H9 (cell line): ENCODE results near the gene TEX264. TPM values are rescaled to one million over a fixed set of nuclear protein-coding genes. Genes with fewer than 3 reads are reported as not detected.

ENCODE experiments used
- DNase-seq: peaks from one replicate; pipeline ENCODE4 v3.0.0-alpha.2; 2017
- H2AFZ ChIP-seq: one replicate; pipeline ENCODE4 v1.6.1; 2013; ENCODE audit warnings: mild to moderate bottlenecking, low read length, control low read depth, moderate library complexity
- H2AK5ac ChIP-seq: 2 replicates; pipeline ENCODE4 v1.6.1; 2013; ENCODE audit warnings: low read length, control low read depth, mixed read lengths; ENCODE audit not compliant: insufficient read length
- H2BK120ac ChIP-seq: one replicate; pipeline ENCODE4 v1.6.1; 2013; ENCODE audit warnings: low read depth, mild to moderate bottlenecking, low read length, control low read depth, inconsistent platforms; ENCODE audit not compliant: poor library complexity, severe bottlenecking
- H2BK12ac ChIP-seq: 2 replicates; pipeline ENCODE4 v1.6.1; 2013; ENCODE audit warnings: low read length, control low read depth, mixed read lengths, low read depth; ENCODE audit not compliant: insufficient read length
- H2BK15ac ChIP-seq: 2 replicates; pipeline ENCODE4 v1.6.1; 2013; ENCODE audit warnings: low read depth, low read length, control low read depth
- H2BK20ac ChIP-seq: one replicate; pipeline ENCODE4 v1.6.1; 2013; ENCODE audit warnings: low read depth, mild to moderate bottlenecking, low read length, control low read depth, inconsistent platforms; ENCODE audit not compliant: poor library complexity, severe bottlenecking
- H2BK5ac ChIP-seq: 2 replicates; pipeline ENCODE4 v1.6.1; 2013; ENCODE audit warnings: low read length, control low read depth, mixed read lengths; ENCODE audit not compliant: insufficient read length
- H3K14ac ChIP-seq: 2 replicates; pipeline ENCODE4 v1.6.1; 2013; ENCODE audit warnings: low read length, control low read depth; ENCODE audit not compliant: insufficient read depth
- H3K18ac ChIP-seq: 2 replicates; pipeline ENCODE4 v1.6.1; 2013; ENCODE audit warnings: low read depth, mild to moderate bottlenecking, mixed read lengths, low read length, control low read depth; ENCODE audit not compliant: insufficient read length
- H3K23ac ChIP-seq: 2 replicates; pipeline ENCODE4 v1.6.1; 2013; ENCODE audit warnings: low read length, control low read depth, mixed read lengths, low read depth; ENCODE audit not compliant: insufficient read length
- H3K23me2 ChIP-seq: 2 replicates; pipeline ENCODE4 v1.6.1; 2013; ENCODE audit warnings: low read depth, mild to moderate bottlenecking, mixed read lengths, low read length, control low read depth; ENCODE audit not compliant: insufficient read length, poor library complexity, severe bottlenecking
- H3K27ac ChIP-seq: 2 replicates; pipeline ENCODE4 v1.5.1; 2013; ENCODE audit warnings: low read length, control low read depth, mixed read lengths, low read depth; ENCODE audit not compliant: insufficient read length
- H3K27me3 ChIP-seq: 2 replicates; pipeline ENCODE4 v1.6.1; 2013; ENCODE audit warnings: low read length, control low read depth, inconsistent platforms; ENCODE audit not compliant: insufficient read depth
- H3K4ac ChIP-seq: 2 replicates; pipeline ENCODE4 v1.6.1; 2013; ENCODE audit warnings: low read depth, mild to moderate bottlenecking, control low read depth, inconsistent platforms, low read length, moderate library complexity
- H3K4me1 ChIP-seq: 2 replicates; pipeline ENCODE4 v1.6.1; 2013; ENCODE audit warnings: low read length, control low read depth, inconsistent platforms; ENCODE audit not compliant: insufficient read depth
- H3K4me2 ChIP-seq: 2 replicates; pipeline ENCODE4 v1.6.1; 2013; ENCODE audit warnings: low read length, control low read depth, mixed read lengths; ENCODE audit not compliant: insufficient read length, insufficient read depth
- H3K56ac ChIP-seq: 2 replicates; pipeline ENCODE4 v1.6.1; 2013; ENCODE audit warnings: low read depth, mild to moderate bottlenecking, mixed read lengths, low read length, control low read depth; ENCODE audit not compliant: insufficient read length
- H3K79me1 ChIP-seq: 2 replicates; pipeline ENCODE4 v1.6.1; 2013; ENCODE audit warnings: low read depth, mild to moderate bottlenecking, moderate library complexity, low read length, control low read depth, inconsistent platforms; ENCODE audit not compliant: insufficient read depth, poor library complexity, severe bottlenecking
- H3K79me2 ChIP-seq: 2 replicates; pipeline ENCODE4 v1.6.1; 2013; ENCODE audit warnings: low read length, control low read depth, inconsistent platforms; ENCODE audit not compliant: insufficient read depth
- H3K9ac ChIP-seq: 2 replicates; pipeline ENCODE4 v1.6.1; 2013; ENCODE audit warnings: low read length, control low read depth, mixed read lengths; ENCODE audit not compliant: insufficient read length; ENCODE audit errors: extremely low read depth
- H3K9me3 ChIP-seq: one replicate; pipeline ENCODE4 v1.6.1; 2013; ENCODE audit warnings: low read depth, low read length, inconsistent platforms; ENCODE audit not compliant: control insufficient read depth
- H3T11ph ChIP-seq: one replicate; pipeline ENCODE4 v1.6.1; 2013; ENCODE audit warnings: mild to moderate bottlenecking, low read length, control low read depth, inconsistent platforms
- H4K20me1 ChIP-seq: one replicate; pipeline ENCODE4 v1.6.1; 2013; ENCODE audit not compliant: control insufficient read depth, insufficient read length, insufficient read depth
- H4K5ac ChIP-seq: 2 replicates; pipeline ENCODE4 v1.6.1; 2013; ENCODE audit warnings: low read depth, mild to moderate bottlenecking, mixed read lengths, low read length, control low read depth; ENCODE audit not compliant: insufficient read length
- H4K8ac ChIP-seq: replicated peaks from 2 replicates; pipeline ENCODE4 v1.6.1; 2013; ENCODE audit warnings: low read length, control low read depth, mixed read lengths, low read depth; ENCODE audit not compliant: insufficient read length
- H4K91ac ChIP-seq: 2 replicates; pipeline ENCODE4 v1.6.1; 2013; ENCODE audit warnings: low read depth, mild to moderate bottlenecking, moderate library complexity, mixed read lengths, low read length, control low read depth; ENCODE audit not compliant: insufficient read length
- H3K27ac Mint-ChIP-seq, 3 experiments: 2 replicates in 2 of 3; 3 replicates in 1 of 3; pipeline ENCODE4 v1.8.0; 2020 to 2021; ENCODE audit warnings: mixed read lengths in 3 of 3, mild to moderate bottlenecking in 1 of 3, moderate library complexity in 1 of 3
- H3K27me3 Mint-ChIP-seq: 2 replicates; pipeline ENCODE4 v1.8.0; 2021; ENCODE audit warnings: low read depth, mild to moderate bottlenecking, moderate library complexity, mixed read lengths
- H3K36me3 Mint-ChIP-seq, 3 experiments: 2 replicates in 2 of 3; 3 replicates in 1 of 3; pipeline ENCODE4 v1.8.0; 2020 to 2021; ENCODE audit warnings: low read depth in 3 of 3, mixed read lengths in 3 of 3; ENCODE audit not compliant: insufficient read depth in 1 of 3
- H3K4me1 Mint-ChIP-seq, 2 experiments: 2 replicates each; pipeline ENCODE4 v1.8.0; 2020; ENCODE audit warnings: mixed read lengths in 2 of 2
- H3K4me3 Mint-ChIP-seq, 2 experiments: 2 replicates in 1 of 2; 3 replicates in 1 of 2; pipeline ENCODE4 v1.8.0; 2020 to 2021; ENCODE audit warnings: mild to moderate bottlenecking in 2 of 2, mixed read lengths in 2 of 2, moderate library complexity in 1 of 2
- H3K9me3 Mint-ChIP-seq, 2 experiments: 2 replicates in 1 of 2; 3 replicates in 1 of 2; pipeline ENCODE4 v1.8.0; 2020; ENCODE audit warnings: mild to moderate bottlenecking in 2 of 2, mixed read lengths in 2 of 2, moderate library complexity in 1 of 2
- WGBS: extraction: QIAGEN DNeasy Blood & Tissue Kit; methylation state at CpG from one replicate; pipeline ENCODE4 v1.1.7; 2013; ENCODE audit warnings: missing lambda C conversion rate, low lambda C conversion rate, mixed read lengths; ENCODE audit not compliant: insufficient read length; ENCODE audit errors: extremely low coverage; 5-methylcytosine and 5-hydroxymethylcytosine counted together
- total RNA-seq: library from RNA; stranded (reverse); gene quantifications from 2 replicates; pipeline ENCODE4 v1.2.1, GENCODE V29; 2021
- TF ChIP-seq, protein P1 (sequence below): fragments of 200-600 bp; sonication (generic); conservative IDR thresholded peaks from 3 replicates; pipeline ENCODE4 v1.8.0; 2021; ENCODE audit warnings: antibody characterized with exemption, mild to moderate bottlenecking

The TEX264 gene
- total RNA-seq, 1 experiment from 2014 or later = 17.3 TPM

DNA sequence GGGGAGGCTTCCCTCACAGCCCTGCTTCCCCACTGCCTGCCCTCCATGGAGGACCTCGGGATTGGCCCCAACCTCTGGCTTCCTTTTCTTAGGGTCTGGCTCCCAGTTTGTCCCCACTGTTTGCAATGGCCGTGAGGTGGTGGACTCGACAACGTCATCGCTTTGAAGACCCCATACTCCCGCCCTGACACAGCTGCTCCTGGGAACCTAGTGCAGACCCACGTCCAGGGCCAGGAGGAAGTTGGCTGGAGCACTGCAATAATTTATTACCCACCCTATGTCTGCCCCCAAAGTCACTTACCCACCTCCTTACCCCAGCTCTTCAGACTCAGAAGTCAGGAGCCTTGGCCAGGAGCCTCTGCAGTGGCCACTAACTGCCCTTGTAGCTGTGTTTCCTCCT lies 46.9 kb downstream of the TEX264 start:
- H3K23ac ChIP-seq = no peak overlapping the region
- peaks cover 3% of the 10 kb centered on the region; the same call in 1 of the 2 replicates for H3K4me1 ChIP-seq
- no peak overlapping the region for H2AK5ac ChIP-seq
- H4K91ac ChIP-seq = no peak overlapping the region
- no peak overlapping the region for H2BK20ac ChIP-seq
- no peak overlapping the region for H2BK12ac ChIP-seq
- no peak overlapping the region for H2BK15ac ChIP-seq
- H3K79me1 ChIP-seq = no peaks in the 10 kb centered on the region
- H3K79me2 ChIP-seq = no peaks in the 10 kb centered on the region
- H3K27ac ChIP-seq = no peak overlapping the region
- no peak for DNase-seq
- H2BK5ac ChIP-seq = no peak overlapping the region
- H3K18ac ChIP-seq = no peak overlapping the region
- no peak overlapping the region for H3K4me2 ChIP-seq
- TF ChIP-seq, protein P1, sequence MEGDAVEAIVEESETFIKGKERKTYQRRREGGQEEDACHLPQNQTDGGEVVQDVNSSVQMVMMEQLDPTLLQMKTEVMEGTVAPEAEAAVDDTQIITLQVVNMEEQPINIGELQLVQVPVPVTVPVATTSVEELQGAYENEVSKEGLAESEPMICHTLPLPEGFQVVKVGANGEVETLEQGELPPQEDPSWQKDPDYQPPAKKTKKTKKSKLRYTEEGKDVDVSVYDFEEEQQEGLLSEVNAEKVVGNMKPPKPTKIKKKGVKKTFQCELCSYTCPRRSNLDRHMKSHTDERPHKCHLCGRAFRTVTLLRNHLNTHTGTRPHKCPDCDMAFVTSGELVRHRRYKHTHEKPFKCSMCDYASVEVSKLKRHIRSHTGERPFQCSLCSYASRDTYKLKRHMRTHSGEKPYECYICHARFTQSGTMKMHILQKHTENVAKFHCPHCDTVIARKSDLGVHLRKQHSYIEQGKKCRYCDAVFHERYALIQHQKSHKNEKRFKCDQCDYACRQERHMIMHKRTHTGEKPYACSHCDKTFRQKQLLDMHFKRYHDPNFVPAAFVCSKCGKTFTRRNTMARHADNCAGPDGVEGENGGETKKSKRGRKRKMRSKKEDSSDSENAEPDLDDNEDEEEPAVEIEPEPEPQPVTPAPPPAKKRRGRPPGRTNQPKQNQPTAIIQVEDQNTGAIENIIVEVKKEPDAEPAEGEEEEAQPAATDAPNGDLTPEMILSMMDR = no peak
- H4K8ac ChIP-seq = no peak overlapping the region
- Mint-ChIP-seq H3K27ac (no peak overlapping the region), H3K27me3 (peaks cover 4% of the 10 kb centered on the region), H3K36me3 (peaks cover 0 to 10% (median 4%) of the 10 kb centered on the region in 3 experiments; a peak in 3 of 7 replicates), H3K4me3 (no peak overlapping the region), H3K9me3 (no peaks in the 10 kb centered on the region; a peak in 1 of 5 replicates), H3K4me1 (peaks cover 18 to 28% of the 10 kb centered on the region in 2 experiments)
- H4K5ac ChIP-seq = no peak overlapping the region
- no peak overlapping the region for H2BK120ac ChIP-seq
- no peak overlapping the region for H3K14ac ChIP-seq
- no peak overlapping the region for H3T11ph ChIP-seq
- H3K9ac ChIP-seq = no peak overlapping the region
- H3K56ac ChIP-seq = no peak overlapping the region
- no peaks in the 10 kb centered on the region for H3K23me2 ChIP-seq
- WGBS = no CpG with 5 or more reads among the region's 7 CpGs
- no peaks in the 10 kb centered on the region for H3K27me3 ChIP-seq
- H3K9me3 ChIP-seq = no peaks in the 10 kb centered on the region
- H2AFZ ChIP-seq = no peak overlapping the region
- H3K4ac ChIP-seq = no peak overlapping the region
- H4K20me1 ChIP-seq = no peaks in the 10 kb centered on the region
